PFSK-1 (cell line): Measurements from ENCODE around the gene RPS8.

ENCODE experiments used
- POLR2AphosphoS5 ChIP-seq: IDR thresholded peaks from 2 replicates; pipeline ENCODE4 v1.6.1; 2012; ENCODE audit warnings: low read depth, mild to moderate bottlenecking, control low read depth, low read length, moderate library complexity
- REST ChIP-seq, 2 experiments: IDR thresholded peaks; 2 replicates each; pipeline versions ENCODE4 v1.6.1 to v1.8.0; 2011 to 2012; ENCODE audit warnings: low read depth in 2 of 2, low read length in 2 of 2, control low read depth in 1 of 2, inconsistent platforms in 1 of 2, mild to moderate bottlenecking in 1 of 2, moderate library complexity in 1 of 2; ENCODE audit not compliant: insufficient read depth in 1 of 2
- TAF1 ChIP-seq: IDR thresholded peaks from 2 replicates; pipeline ENCODE4 v1.6.1; 2012; ENCODE audit warnings: low read length, control low read depth, borderline replicate concordance; ENCODE audit not compliant: insufficient read depth

GRCh38 chr1:44778705-44779576, 3.6 kb downstream of the RPS8 start:
- TF ChIP-seq TAF1 (no peak), POLR2AphosphoS5 (peak; percentile 65), REST (IDR thresholded peaks at IDR 0.05; ENCODE audit: insufficient read depth in 1 of 2, low read depth in 2 of 2, low read length in 2 of 2) (no peak)
